Neuronal stem cell (in vitro differentiated cells): ENCODE measurements around the gene TMC8.

Experiments
- DNase-seq: peaks from one replicate; pipeline ENCODE4 v3.0.0-alpha.2; 2013; ENCODE audit warnings: low spot score
- H2AFZ ChIP-seq: one replicate; pipeline ENCODE4 v1.6.1; 2013; ENCODE audit warnings: mild to moderate bottlenecking, low read length, inconsistent platforms
- H2AK5ac ChIP-seq: 2 replicates; pipeline ENCODE4 v1.6.1; 2013; ENCODE audit warnings: low read depth, mild to moderate bottlenecking, inconsistent platforms, low read length, moderate library complexity, mixed read lengths
- H2BK120ac ChIP-seq: 2 replicates; pipeline ENCODE4 v1.6.1; 2013; ENCODE audit warnings: low read depth, mild to moderate bottlenecking, inconsistent platforms, low read length, moderate library complexity, mixed read lengths
- H2BK12ac ChIP-seq: one replicate; pipeline ENCODE4 v1.6.1; 2013; ENCODE audit warnings: low read length, inconsistent platforms
- H2BK15ac ChIP-seq: 2 replicates; pipeline ENCODE4 v1.6.1; 2013; ENCODE audit warnings: mild to moderate bottlenecking, low read length, inconsistent platforms, mixed read lengths
- H2BK5ac ChIP-seq: one replicate; pipeline ENCODE4 v1.6.1; 2013; ENCODE audit warnings: inconsistent platforms, mild to moderate bottlenecking, low read length, moderate library complexity
- H3K14ac ChIP-seq: one replicate; pipeline ENCODE4 v1.6.1; 2013; ENCODE audit warnings: low read length, inconsistent platforms
- H3K18ac ChIP-seq: 2 replicates; pipeline ENCODE4 v1.6.1; 2013; ENCODE audit warnings: low read length, inconsistent platforms
- H3K23ac ChIP-seq: 2 replicates; pipeline ENCODE4 v1.6.1; 2013; ENCODE audit warnings: low read depth, mild to moderate bottlenecking, mixed read lengths, low read length, inconsistent platforms; ENCODE audit not compliant: poor library complexity
- H3K27ac ChIP-seq: replicated peaks from 3 replicates; pipeline ENCODE4 v1.5.1; 2013; ENCODE audit warnings: low read length, inconsistent platforms
- H3K27me3 ChIP-seq, 3 experiments: 2 replicates each; pipeline ENCODE4 v1.6.1; 2013; ENCODE audit warnings: low read length in 3 of 3, mild to moderate bottlenecking in 2 of 3, inconsistent platforms in 1 of 3, low read depth in 1 of 3, mixed read lengths in 1 of 3, moderate library complexity in 1 of 3; ENCODE audit not compliant: control insufficient read depth in 3 of 3, insufficient read depth in 3 of 3
- H3K36me3 ChIP-seq, 2 donors: replicated peaks in 1 of 2; 2 replicates each; pipeline ENCODE4 v1.6.1; 2013; ENCODE audit warnings: low read length in 2 of 2; ENCODE audit not compliant: control insufficient read depth in 2 of 2, insufficient read depth in 2 of 2
- H3K4ac ChIP-seq: 2 replicates; pipeline ENCODE4 v1.6.1; 2013; ENCODE audit warnings: inconsistent platforms, mild to moderate bottlenecking, low read length, moderate library complexity
- H3K4me1 ChIP-seq, 2 donors: 1 replicate in 1 of 2; 2 replicates in 1 of 2; pipeline ENCODE4 v1.6.1; 2013; ENCODE audit warnings: low read length in 2 of 2, low read depth in 1 of 2; ENCODE audit not compliant: control insufficient read depth in 2 of 2, insufficient read depth in 1 of 2
- H3K4me2 ChIP-seq: one replicate; pipeline ENCODE4 v1.6.1; 2013; ENCODE audit warnings: mild to moderate bottlenecking, low read length, inconsistent platforms; ENCODE audit not compliant: insufficient read depth, poor library complexity, severe bottlenecking
- H3K4me3 ChIP-seq, 2 donors: 2 replicates each; pipeline ENCODE4 v1.5.1; 2013; ENCODE audit warnings: low read length in 2 of 2, mild to moderate bottlenecking in 2 of 2, inconsistent platforms in 1 of 2, moderate library complexity in 1 of 2
- H3K79me1 ChIP-seq: one replicate; pipeline ENCODE4 v1.6.1; 2013; ENCODE audit warnings: low read depth, mild to moderate bottlenecking, inconsistent platforms, low read length, moderate library complexity
- H3K9ac ChIP-seq: one replicate; pipeline ENCODE4 v1.6.1; 2013; ENCODE audit warnings: mild to moderate bottlenecking, low read depth, low read length, inconsistent platforms; ENCODE audit not compliant: poor library complexity
- H3K9me3 ChIP-seq, 2 donors: replicated peaks in 1 of 2; 2 replicates each; pipeline versions ENCODE3 to v1.6.1; 2013; ENCODE audit warnings: low read length in 2 of 2, mild to moderate bottlenecking in 2 of 2, inconsistent platforms in 1 of 2, low read depth in 1 of 2, mixed read lengths in 1 of 2, moderate library complexity in 1 of 2; ENCODE audit not compliant: control insufficient read depth in 2 of 2, insufficient read depth in 1 of 2
- H4K8ac ChIP-seq: one replicate; pipeline ENCODE4 v1.6.1; 2013; ENCODE audit warnings: low read depth, mild to moderate bottlenecking, inconsistent platforms, low read length, moderate library complexity
- H4K91ac ChIP-seq: one replicate; pipeline ENCODE4 v1.6.1; 2013; ENCODE audit warnings: low read length, low read depth, mild to moderate bottlenecking, inconsistent platforms; ENCODE audit not compliant: poor library complexity
- WGBS, 2 donors: extraction: QIAGEN DNeasy Blood & Tissue Kit; methylation state at CpG; one replicate each; pipeline ENCODE4 v1.1.7; 2013; ENCODE audit warnings: missing lambda C conversion rate in 2 of 2, mixed read lengths in 1 of 2; ENCODE audit not compliant: insufficient read length in 2 of 2, insufficient replicate concordance in 1 of 2; ENCODE audit errors: extremely low coverage in 2 of 2; 5-methylcytosine and 5-hydroxymethylcytosine counted together

TMC8 gene

GRCh38 chr17:78184351-78184750 lies 53.8 kb downstream of the TMC8 start:
- no peak overlapping the region for H3K27ac ChIP-seq
- no peak overlapping the region for H3K4ac ChIP-seq
- no peak overlapping the region for H3K14ac ChIP-seq
- no peak overlapping the region for H3K4me2 ChIP-seq
- no peak overlapping the region for H3K18ac ChIP-seq
- no peak overlapping the region for H2BK120ac ChIP-seq
- no peak overlapping the region for H2BK5ac ChIP-seq
- no CpG with 5 or more reads among the region's 10 CpGs for WGBS, 2 donors
- no peak overlapping the region for H3K9ac ChIP-seq
- no peak overlapping the region for H2AFZ ChIP-seq
- no peak overlapping the region for H3K23ac ChIP-seq
- peaks cover 18 to 23% of the 10 kb centered on the region in 2 donors for H3K4me1 ChIP-seq
- H3K27me3 ChIP-seq = no peaks in the 10 kb centered on the region
- no peak for DNase-seq
- peak overlapping the region in 1 of 2 donors; percentile 3 for H3K4me3 ChIP-seq
- peaks cover 33 to 66% of the 10 kb centered on the region in 2 donors for H3K36me3 ChIP-seq
- no peak overlapping the region for H4K8ac ChIP-seq
- H3K9me3 ChIP-seq = no peaks in the 10 kb centered on the region
- H2BK12ac ChIP-seq = no peak overlapping the region
- no peak overlapping the region for H2BK15ac ChIP-seq
- peaks cover 10% of the 10 kb centered on the region for H3K79me1 ChIP-seq
- no peak overlapping the region for H4K91ac ChIP-seq
- no peak overlapping the region for H2AK5ac ChIP-seq

- Histone ChIP-seq H2AK5ac (no peak overlapping the region), H3K27ac (peak overlapping the region; percentile 6), H2BK120ac (no peak overlapping the region), H4K8ac (no peak overlapping the region), H3K9ac (no peak overlapping the region), H3K9me3 (no peaks in the 10 kb centered on the region), H3K4me1 (peaks cover 18 to 23% of the 10 kb centered on the region in 2 donors), H3K27me3 (no peaks in the 10 kb centered on the region), H3K14ac (no peak overlapping the region), H3K79me1 (peaks cover 13% of the 10 kb centered on the region), H3K36me3 (peaks cover 28 to 60% of the 10 kb centered on the region in 2 donors), H2BK15ac (no peak overlapping the region), H2AFZ (no peak overlapping the region), H3K4ac (no peak overlapping the region), H4K91ac (no peak overlapping the region), H2BK5ac (no peak overlapping the region), H3K4me3 (no peak overlapping the region), H3K23ac (no peak overlapping the region), H3K4me2 (no peak overlapping the region), H3K18ac (no peak overlapping the region), H2BK12ac (no peak overlapping the region)
- no CpG with 5 or more reads among the region's 9 CpGs for WGBS, 2 donors
- DNase-seq = no peak
Observed at GRCh38 chr17:78184868-78185267, 54.3 kb downstream of the TMC8 start.

- Histone ChIP-seq H3K36me3 (peaks cover 25 to 59% of the 10 kb centered on the region in 2 donors), H3K9me3 (no peaks in the 10 kb centered on the region), H2BK15ac (no peak overlapping the region), H3K14ac (no peak overlapping the region), H3K27me3 (no peaks in the 10 kb centered on the region), H2AFZ (no peak overlapping the region), H3K4me1 (peaks cover 18 to 23% of the 10 kb centered on the region in 2 donors), H2AK5ac (peak overlapping the region; percentile 27), H3K23ac (no peak overlapping the region), H3K27ac (no peak overlapping the region), H3K4me2 (peak overlapping the region; percentile 94), H3K9ac (peak overlapping the region; percentile 81), H2BK12ac (no peak overlapping the region), H4K91ac (no peak overlapping the region), H2BK5ac (peak overlapping the region; percentile 95), H2BK120ac (no peak overlapping the region), H4K8ac (no peak overlapping the region), H3K4me3 (peak overlapping the region; percentile 89 to 100), H3K4ac (no peak overlapping the region), H3K79me1 (peaks cover 15% of the 10 kb centered on the region), H3K18ac (no peak overlapping the region)
- no CpG with 5 or more reads among the region's 10 CpGs for WGBS, 2 donors
- no peak for DNase-seq
Observed at GRCh38 chr17:78185981-78186691, 55.6 kb downstream of the TMC8 start.

- H3K27ac ChIP-seq = peak within 1 kb of the TSS; percentile 55
Observed at GRCh38 chr17:78186692-78187595, 56.4 kb downstream of the TMC8 start, which contains the start of the genes AFMID and TK1. Gene AFMID, plus strand, starts transcription at chr17:78187362. Its CDS starts 9 bp downstream, at chr17:78187371. Gene TK1, minus strand, starts transcription at chr17:78187052. Its CDS starts 58 bp downstream, at chr17:78186994.

More at GRCh38 chr17:78186692-78187595, 56.4 kb downstream of the TMC8 start, which contains the start of the genes AFMID and TK1:
- Histone ChIP-seq H3K9me3 (no peaks in the 10 kb centered on the region), H3K36me3 (peaks cover 23 to 57% of the 10 kb centered on the region in 2 donors), H4K8ac (no peak within 1 kb of the TSS), H2BK15ac (no peak within 1 kb of the TSS), H3K4me3 (peak within 1 kb of the TSS; percentile 89 to 100), H3K14ac (no peak within 1 kb of the TSS), H3K9ac (peak within 1 kb of the TSS; percentile 98), H2BK120ac (no peak within 1 kb of the TSS), H3K4ac (no peak within 1 kb of the TSS), H2BK5ac (peak within 1 kb of the TSS; percentile 95), H3K4me2 (peak within 1 kb of the TSS; percentile 94), H3K23ac (peak within 1 kb of the TSS; percentile 81), H2BK12ac (no peak within 1 kb of the TSS), H3K4me1 (peaks cover 18 to 23% of the 10 kb centered on the region in 2 donors), H3K18ac (peak within 1 kb of the TSS; percentile 92), H3K79me1 (peaks cover 13% of the 10 kb centered on the region), H3K27me3 (no peaks in the 10 kb centered on the region), H4K91ac (no peak within 1 kb of the TSS), H2AFZ (peak within 1 kb of the TSS; percentile 96), H2AK5ac (peak within 1 kb of the TSS; percentile 78)
- no CpG with 5 or more reads among the region's 57 CpGs for WGBS, 2 donors
- peak; percentile 96 for DNase-seq
